ENCODE results near the gene AKTIP.
"Not testable (repeated sequence)": the region's sequence is repeated elsewhere in the genome, so short reads cannot be mapped to it uniquely, and the experiment has no call there.

The AKTIP gene

DNA sequence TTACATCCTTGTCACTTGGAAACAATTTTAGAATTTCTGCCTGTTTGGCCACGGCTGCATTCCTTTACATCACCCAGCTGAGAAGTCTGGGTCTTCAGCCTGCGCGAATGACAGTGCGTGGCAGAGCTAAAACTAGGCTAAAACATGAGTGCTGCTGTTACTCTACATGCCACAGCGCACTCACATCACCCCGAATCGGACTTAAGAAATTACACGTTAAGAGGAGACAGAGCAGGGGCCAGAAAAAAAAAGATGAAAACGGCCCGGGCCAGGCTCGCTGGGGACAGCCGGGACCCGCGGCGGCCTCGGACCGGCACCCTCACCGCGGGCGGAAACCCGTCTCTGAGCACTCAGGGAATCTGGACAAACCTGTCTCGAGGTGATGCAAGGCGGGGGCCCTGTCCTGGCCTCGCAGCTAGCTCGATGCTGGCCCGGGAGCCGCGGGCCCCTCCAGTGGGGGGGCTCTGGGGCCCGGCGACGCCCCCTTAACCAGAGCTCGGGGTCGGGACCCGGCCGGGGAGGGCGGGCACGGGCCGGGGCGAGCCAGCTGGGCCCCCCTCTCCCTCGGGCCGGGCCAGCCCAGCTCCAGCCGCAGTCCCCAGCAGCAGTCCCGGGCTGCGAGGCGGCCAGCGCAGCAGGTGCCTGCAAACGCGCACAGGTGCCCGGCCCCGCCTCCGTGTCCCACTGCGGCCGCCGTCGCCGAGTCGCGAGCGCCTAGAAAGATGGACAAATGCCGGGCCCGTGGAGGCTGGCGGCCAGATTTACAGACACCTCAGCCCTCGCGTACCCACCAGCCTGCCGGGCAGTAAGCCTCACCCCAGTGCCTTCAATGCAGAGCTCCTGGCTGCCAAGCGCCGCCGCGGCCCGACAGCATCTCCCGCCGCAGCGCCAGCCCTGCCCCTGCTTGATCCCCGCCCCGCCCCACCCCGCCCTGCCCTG is at the start of gene AKTIP:
AKTIP (minus strand) TSS at position 879 of the 939 bp plus-strand sequence. CDS start 2,950 bp downstream, outside the sequence.
- no peak for DNase-seq

DNA sequence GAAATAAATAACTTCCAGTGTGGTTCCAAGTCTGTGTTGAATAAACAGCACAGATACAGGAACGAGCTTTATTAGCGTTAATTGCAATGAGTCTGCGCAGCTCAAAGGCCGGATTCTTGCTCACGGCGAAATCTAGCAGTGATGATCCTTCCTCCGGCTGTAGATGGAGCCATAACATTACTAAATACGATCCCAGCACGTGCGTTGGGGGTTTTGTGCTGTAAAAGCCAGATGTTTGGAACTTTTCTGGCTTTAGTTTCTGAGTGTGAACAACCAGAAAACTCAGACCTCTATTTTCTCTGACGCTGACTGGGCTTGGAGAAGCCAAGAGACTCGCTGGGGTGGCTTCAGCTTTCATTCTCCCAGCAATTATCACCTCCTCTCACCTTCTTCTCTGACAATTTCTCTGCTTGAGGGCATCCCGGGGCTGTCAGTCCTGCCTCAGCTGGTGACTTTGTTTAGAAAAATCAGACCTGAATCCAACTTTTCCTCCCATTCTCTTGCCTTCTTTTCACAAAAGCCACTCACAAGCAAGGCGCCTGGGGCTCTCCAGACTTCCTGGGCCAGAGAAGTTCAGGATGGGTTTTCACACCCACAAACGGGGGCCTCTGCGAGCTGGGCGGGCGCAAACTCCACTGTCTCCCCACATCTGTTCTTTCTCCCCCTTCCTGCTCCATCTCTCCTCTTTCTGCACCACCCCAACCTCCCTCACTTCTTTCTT is 47.1 kb upstream of the AKTIP start:
- peak; percentile 72 for DNase-seq

DNA sequence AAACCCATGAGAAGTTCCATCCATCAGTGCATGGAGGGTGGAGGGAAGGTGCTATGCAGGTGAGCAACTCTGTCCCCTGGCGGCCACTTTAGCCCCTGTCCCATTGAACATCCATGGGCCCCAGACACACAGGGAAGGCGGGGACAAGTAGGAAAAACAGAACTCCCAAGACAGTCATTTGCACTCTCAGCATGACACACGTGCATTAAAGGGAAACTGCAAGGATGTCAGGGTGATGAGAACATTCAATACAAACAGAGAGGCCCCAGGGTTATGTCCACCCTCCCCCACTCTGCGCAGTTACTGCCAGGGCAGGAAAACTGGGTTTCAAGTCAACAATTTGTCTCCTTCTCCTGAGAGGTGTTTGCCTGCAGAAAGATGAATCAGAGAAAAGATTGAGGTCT is 44.0 kb upstream of the AKTIP start:
- DNase-seq: no peak

DNA sequence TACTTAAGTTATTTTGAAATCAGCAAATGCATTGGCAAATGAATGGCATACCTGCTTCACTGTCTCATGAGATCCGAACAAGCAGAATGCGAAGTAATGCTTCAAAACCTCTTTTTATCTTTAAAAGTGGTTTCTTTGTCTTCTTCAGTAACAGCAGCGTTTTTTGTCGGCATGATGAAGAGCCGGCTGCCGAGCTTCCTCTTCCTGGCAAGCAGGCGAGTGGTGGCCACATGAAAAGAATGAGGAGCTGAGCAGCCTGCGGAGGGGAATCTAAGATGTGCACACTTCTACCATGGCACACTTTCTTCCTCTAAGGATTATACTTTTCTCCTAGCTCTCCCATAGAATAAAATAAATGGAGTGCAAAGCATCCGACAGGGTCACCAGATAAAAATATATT is 42.4 kb upstream of the AKTIP start:
- peak; percentile 33 for DNase-seq

DNA sequence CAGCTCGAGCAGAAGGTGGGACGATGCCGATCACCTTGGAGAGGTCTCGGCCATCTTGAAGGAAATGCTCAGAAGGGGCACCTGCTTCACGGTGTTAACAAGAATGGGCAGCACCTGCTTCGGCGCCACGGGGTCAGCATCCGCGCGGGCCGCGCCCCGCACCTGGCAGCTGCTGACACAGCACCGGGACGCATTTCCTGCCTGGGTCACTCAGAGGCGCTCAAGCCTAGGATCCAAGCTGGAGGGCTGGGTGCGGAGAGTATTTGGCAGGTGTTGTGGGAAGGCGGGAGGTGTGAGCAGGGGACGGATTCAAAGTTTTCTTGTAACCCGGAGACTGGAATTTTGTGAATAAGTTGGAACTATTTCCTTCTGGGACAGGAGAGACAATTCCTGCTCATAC is 39.3 kb upstream of the AKTIP start:
- DNase-seq: no peak

DNA sequence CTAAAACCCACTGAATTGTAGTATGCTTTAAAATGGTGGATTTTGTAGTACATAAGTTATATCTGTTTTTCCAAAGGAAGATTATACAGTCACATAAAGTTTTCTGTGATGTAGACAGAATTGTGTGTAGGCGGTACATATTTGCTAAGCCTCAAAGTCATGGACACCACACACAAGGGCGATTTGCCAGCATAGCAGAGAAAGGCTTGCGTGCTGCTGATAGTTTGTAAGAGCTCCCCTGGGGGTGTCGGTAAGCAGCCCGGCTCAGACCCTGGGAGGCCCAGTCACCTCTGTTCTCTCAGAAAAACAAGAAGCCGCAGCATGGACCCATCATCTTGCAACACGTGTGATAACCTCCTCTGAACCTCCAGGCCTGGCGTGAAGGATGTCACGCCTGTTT is 38.3 kb upstream of the AKTIP start:
- no peak for DNase-seq

DNA sequence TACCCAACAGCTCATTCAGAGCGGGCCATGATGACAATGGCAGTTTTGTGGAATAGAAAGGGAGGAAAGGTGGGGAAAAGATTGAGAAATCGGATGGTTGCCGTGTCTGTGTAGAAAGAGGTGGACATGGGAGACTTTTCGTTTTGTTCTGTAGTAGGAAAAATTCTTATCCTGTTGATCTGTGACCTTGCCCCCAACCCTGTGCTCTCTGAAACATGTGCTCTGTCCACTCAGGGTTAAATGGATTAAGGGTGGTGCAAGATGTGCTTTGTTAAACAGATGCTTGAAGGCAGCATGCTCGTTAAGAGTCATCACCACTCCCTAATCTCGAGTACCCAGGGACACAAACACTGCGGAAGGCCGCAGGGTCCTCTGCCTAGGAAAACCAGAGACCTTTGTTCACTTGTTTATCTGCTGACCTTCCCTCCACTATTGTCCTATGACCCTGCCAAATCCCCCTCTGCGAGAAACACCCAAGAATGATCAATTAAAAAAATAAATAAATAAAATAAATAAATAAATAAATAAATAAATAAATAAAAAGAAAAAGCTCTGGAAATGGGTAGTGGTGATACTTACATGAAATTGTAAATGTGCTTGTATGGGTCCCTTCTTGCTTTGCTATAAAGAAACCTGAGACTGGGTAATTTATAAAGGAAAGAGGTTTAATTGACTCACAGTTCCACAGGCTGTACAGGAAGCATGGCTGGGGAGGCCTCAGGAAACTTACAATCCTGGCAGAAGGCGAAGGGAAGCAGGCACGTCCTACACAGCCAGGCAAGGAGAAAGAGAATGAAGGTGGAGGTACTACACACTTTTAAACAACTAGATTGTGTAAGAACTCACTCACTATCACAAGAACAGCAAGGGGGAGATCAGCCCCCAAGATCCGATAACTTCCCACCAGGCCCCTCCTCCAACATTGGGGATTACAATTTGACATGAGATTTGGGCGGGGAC is 37.0 kb upstream of the AKTIP start:
- DNase-seq: not testable (repeated sequence)

DNA sequence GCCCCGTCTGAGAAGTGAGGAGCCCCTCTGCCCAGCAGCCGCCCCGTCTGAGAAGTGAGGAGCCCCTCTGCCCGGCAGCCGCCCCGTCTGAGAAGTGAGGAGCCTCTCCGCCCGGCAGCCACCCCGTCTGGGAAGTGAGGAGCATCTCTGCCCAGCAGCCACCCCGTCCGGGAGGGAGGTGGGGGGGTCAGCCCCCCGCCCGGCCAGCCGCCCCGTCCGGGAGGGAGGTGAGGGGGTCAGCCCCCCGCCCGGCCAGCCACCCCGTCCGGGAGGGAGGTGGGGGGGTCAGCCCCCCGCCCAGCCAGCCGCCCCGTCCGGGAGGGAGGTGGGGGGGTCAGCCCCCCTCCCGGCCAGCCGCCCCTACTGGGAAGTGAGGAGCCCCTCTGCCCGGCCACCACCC is 36.3 kb upstream of the AKTIP start:
- DNase-seq: not testable (repeated sequence)

DNA sequence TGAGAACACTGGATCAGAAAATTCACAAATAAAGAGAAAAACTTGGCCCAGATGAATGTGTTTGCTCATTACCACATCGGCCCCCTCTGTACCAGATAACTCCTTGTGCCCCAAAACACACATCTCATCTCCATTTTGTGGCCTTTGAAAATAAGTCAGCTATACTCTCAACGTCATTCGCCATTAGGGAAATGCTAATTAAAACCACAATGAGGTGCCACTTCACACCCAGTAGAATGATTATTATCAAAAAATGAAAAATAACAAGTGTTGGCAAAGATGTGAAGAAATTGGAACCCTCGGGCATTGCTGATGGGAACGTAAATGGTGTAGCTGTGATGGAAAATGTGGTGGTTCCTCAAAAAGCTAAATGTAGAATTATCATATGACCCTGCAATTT is 34.6 kb upstream of the AKTIP start:
- no peak for DNase-seq

DNA sequence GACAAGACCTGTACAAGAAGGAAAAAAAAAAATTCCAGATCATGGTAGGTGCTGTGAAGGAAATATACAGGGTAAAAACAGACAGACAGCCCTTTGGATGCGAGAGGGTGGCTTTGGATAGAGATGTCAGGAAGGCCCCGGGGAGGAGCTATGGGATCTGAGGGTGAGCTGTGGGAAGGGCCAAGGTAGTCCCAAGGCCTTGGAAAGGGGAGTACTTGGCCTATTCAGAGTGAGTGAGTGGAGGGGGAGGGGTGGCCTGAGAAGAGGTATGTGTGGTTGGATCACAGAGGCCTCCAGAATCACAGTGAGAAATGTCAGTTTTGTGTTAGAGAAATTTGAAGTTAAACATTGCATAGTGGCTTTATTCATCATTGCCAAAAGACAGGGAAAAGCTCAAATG is 31.2 kb upstream of the AKTIP start:
- no peak for DNase-seq

DNA sequence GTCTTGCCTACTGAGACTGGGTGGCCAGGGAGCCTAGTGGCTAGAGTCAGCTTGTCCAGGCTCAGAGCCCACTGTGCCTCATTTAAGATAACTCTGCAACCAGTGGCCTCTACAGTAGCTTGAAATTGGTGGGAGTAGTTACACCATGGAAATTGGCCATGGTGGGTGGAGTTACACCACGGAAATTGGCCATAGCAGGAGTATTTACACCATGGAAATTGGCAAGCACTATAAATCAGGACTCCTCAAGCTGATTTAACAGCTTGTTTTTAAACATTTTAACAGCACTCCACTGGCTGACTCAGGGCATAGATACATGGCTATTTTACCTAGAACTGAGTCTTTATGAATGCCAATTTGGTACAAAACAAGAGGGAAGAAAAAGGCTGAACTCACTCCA is 27.7 kb upstream of the AKTIP start:
- no peak for DNase-seq

DNA sequence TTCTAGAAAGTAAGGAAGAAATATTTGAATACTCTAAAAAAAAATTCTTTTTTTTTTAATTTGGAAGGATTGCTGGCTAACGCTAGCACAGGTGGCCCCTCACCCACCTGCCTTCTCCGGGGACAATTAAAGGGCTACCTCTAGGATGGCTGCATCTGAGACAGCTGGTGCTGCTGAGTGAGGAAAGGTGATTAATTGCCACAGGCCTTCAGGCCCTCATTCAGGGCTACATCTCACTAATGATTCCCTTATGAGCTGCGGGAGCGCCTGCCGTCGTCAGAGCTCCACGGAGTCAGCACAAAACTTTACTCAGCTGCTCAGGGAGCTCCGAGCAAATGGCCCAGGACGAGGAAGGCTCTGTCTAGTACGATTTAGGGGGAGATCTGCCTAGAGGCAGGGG is 27.0 kb upstream of the AKTIP start:
- no peak for DNase-seq

DNA sequence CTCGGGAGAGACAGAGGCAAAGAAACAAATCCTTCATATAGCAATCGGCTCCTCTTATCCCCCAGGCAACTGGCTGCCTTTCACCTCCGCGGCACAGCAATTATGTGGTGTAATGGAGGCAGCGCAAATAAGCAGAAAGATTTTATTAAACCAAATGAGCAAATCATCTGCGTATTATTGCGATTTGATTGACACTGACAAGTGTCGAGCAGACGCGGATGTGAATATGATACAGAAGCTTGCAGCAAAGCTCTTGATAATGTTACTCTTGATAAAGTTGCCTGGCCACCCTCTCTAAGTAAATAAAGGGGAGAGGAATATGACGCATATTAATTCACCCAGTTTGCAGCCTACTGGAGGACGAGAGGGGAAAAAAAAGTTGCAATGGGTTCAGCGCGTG is 26.5 kb upstream of the AKTIP start:
- no peak for DNase-seq

DNA sequence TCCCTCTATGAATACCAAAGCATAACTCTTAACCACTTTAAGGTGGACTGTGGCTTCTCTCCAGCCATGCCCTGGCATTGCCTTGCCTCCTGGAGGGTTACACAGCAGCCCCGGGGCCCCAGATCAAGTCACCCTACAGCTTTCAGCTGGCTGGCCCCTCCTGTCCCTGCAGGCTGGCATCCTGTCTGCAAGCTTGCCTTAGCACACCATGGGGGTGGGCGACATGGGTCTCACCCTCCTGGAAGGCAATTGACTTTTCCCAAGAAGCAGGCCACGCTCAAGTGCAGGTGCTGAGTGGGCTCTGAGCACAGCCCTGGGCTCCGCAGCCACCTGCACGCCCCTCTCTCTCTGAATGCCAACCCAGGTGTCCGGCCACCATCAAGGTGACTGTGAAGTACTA is 25.8 kb upstream of the AKTIP start:
- no peak for DNase-seq

DNA sequence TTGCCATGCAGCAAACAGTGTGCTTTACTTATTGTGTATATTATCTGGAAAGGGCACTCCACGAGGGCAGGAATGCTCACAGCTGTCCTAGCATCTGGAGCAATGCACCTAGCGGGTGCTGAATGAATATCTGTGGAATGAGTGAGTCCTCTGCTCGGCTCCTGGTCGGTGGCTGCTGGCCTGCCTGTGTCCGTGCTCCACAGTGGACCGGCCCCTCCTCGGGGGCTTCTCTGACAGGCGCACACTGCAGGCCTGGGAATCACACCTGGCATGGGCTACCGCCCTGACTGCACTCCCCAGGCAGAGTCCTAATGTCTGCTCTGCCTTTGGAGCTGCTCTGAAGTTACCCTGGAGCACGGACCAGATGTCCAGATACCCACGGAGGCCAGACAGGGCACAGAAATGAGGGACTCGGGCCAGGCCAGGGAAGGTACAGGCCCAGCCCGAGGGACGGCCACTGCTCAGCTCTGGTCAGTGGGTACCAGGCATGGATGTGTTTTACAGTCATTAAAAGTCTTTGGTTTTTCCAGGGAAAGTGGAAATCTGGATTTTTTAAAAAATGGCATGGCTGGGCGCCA is 21.1 kb upstream of the AKTIP start:
- no peak for DNase-seq

DNA sequence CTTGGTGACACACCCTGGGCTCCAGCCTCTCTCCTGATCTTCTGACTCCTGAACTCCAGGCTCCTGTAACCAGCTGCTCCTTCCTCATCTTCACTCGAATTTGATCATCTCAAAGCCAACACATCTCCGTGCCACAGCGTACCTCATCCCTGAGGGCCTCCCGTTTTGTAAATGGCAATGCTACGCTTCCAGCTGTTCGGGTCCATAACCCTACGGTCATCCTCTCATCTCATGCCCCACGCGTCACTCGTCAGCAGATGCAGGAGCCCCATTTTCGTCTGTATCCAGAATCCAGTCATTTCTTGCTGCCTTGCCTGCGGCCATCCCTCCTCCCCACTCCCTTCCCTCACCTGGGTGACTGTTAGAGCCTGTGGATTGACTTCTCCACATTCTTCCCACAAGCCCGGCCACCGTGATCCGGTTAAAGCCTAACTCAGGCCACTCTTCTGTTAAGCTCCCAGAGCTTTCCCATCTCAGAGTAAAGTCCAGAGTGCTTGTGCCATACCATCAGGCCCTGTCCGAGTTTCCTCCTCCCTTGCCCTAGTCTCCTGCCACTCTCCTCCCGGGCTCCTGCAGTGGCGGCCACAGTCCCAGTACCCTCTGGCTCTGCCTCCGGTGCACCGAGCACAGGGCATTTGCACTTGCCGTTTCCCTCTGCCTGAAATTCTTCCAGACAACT is 20.3 kb upstream of the AKTIP start:
- DNase-seq: no peak

DNA sequence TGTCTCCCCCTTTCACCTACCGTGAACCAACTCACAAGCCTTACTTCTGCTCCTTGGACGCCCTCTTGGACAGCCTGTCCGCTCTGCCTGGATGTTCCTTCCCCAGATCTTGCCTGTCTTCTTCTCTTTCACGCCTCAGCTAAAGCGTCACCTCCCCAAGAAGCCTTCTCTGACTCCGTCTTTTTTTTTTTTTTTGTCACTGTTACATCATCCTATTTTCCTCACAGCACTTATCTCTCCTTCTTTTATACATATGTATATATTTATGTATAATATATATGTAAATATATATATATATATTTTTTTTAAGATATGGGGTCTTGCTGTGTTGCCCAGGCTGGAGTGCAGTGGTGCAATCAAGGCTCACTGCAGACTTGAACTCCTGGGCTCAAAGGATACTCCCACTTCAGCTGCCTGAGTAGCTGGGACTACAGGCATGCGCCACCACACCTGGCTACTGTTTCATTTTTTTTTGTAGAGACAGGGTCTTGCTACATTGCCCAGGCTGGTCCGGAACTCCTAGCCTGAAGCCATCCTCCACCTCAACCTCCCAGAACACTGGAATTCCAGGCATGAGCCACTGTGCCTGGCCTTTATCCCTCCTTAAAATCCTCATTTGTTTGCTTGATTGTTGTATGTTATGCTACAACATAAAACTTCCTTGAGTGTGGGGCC is 16.5 kb upstream of the AKTIP start:
- DNase-seq: no peak

DNA sequence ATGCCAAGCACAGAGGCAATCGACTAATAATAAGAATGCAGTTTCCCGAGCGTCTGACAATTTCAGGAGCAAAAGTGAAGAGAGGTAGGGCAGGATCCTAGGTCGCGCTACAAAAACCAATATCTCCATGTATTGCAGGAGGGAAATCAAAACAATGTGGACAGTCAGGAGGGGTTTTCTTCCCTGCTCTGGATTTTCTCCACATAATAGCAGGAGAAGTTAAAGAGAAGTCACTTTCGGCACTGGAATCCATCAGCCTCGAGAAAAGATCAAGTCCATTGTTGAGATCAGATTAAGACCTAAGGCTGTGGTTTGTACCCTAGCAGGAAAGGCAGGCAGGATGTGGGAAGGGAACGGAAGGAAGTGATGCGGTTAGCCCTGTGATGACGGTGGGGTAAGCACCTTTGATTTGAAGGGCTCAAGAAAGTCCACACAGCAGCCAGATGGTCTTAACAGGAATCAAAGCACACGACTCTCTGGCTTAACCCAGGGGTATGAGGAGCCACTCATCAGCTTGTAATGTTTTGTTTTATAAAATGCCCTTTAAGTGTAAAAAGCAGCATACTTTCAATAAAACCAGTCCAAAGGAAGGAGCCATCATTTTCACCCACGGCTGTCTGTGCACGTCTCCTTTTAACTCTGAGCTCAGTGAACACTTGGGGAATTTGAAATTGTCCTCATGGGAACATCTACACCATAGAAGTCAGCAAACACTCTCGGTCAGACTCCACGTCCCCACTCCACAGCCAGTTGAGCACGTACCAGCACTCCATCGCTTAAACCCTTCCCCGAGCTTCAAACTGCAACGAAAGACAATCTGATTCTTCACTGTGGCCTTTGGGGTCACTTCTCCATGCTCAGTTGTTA is 15.8 kb upstream of the AKTIP start:
- DNase-seq: peak; percentile 74

DNA sequence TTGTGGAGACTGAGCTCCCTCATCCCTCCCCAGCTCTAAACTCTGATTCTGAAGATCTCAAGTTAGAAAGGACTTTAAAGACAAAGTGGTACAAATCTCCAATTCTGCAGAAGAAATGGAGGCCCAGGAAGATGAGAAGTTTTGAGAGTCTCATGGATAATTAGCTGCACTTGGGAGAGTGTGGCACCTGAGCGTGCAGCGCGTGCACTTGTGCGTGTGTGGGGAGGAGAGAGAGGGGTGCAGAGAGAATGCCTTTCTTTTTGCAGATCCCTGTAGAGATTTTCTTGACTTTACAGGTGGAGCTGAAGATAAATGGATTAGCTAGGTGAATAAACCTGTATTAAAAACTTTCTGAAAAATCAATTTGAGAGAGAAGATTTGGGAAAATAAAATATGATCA is 14.8 kb upstream of the AKTIP start:
- DNase-seq: no peak

DNA sequence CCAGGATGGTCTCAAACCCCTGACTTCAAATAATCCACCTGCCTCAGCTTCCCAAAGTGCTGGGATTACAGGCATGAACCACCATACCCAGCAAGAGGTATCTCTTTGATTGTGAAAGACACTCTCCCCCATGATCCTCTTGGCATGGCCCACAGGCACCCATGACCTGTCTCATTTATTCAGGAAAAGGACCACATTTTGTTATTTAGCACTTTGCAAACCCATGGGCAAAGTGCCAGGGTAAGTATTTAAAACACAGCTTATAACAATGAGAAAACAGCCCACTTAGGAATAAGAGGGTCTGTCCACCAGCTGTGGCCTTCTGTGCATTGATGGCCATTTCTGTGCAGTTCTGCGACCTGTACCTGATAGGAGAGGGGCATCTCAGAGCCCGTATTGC is 12.8 kb upstream of the AKTIP start:
- no peak for DNase-seq
